HG03196 (cell line): Measurements from ENCODE around the gene BNC2.

ENCODE experiments used
- ATAC-seq: cut with Tn5 transposase; IDR thresholded peaks from one replicate; pipeline ENCODE4 v1.9.1; 2021; ENCODE audit not compliant: unreplicated experiment

The BNC2 gene

DNA sequence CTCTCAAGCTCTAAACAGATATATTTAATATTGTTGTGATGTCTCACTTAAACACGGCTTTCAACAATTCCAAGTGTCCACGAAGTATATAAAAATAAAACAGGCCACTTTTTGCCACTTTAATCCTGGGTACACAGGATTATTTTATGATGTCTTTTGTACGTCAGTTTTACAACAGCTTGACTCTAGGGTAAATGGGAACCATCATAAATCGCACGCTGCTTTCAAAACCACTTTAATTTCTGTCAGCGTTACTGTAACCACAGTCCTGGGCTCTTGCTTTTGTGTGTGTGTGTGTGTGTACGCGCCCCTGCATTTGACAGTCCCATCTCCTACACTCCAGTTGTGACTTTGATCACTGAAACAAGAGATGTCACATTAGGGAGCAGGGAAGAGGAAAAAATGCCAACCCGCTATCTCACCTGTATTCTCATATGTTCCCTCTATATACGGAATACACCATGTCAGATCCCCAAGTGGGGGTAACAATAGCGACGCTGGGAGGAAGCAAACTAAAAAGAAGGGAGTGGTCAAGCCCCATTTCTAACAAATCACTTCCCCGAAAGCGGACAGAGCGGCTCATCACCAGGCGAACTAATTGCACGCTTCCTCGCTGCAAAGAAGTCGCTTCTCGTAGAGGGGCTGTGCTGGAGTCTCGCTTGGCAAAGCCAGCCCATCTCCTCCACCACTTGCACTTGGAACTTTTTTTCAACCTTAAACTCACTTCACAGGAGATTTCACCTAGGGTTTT, 1.2 kb downstream of the BNC2 start:
- no peak for ATAC-seq

- ATAC-seq = no peak
These were observed 1.8 kb downstream of the BNC2 start for GRCh38 chr9:16868701-16869100.

DNA sequence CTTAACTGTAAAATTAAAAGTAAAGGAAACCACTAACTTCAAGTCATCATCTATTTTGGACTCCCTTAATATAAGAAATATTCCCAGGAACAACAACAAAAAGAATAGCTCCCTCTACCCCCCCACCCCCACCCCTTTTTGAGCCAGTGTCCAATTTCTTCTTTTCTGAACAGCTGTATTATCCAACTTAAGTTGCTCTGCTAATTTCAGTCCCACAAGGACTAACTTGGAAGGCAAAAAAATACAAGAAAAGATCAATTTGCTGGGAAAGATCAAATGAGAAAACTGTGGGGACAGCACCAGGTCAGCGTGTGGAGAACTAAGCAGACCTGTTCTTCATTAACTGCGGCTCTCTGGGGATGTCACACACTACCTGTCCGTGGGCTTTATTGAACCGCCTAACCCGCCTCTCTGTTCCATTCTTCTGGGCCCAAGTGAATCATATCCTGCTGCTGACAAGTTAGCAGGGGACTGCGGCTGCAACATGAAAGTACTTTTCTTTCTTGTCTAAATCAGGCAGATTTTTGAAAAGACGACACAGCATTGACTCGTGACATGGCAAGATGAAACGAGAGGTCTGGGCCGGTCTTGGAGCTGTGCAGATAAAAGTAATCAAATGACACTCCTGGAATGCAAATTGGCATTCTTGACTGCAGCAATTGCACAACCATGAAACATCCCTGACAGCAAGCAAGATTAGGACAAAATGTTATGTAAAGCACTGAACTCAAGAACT, 2.7 kb downstream of the BNC2 start:
- no peak for ATAC-seq

- no peak for ATAC-seq
These were observed 3.9 kb downstream of the BNC2 start for GRCh38 chr9:16866587-16866986.

GRCh38 chr9:16864649-16865434, 5.6 kb downstream of the BNC2 start:
- ATAC-seq = no peak

DNA sequence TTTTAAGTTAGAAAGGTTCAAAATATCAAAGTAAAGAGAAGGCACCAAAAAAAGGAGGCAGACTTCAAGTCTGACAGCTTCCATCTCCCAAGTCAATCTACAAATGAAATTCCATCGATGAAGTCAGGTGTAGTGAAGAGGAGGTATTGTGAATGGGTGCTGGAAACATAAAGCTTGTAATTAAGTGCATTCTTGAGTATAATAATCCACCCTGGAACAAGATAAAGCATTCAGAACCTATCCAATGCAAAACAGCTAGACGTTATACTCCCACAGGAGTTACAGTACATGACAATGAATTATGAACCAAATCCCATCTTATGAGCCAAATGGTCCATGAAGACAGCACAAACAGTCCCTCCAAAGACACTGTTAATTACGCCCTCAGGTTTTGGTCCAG, 22.3 kb downstream of the BNC2 start:
- no peak for ATAC-seq

- ATAC-seq = no peak
These were observed 23.5 kb downstream of the BNC2 start for GRCh38 chr9:16846986-16847385.

DNA sequence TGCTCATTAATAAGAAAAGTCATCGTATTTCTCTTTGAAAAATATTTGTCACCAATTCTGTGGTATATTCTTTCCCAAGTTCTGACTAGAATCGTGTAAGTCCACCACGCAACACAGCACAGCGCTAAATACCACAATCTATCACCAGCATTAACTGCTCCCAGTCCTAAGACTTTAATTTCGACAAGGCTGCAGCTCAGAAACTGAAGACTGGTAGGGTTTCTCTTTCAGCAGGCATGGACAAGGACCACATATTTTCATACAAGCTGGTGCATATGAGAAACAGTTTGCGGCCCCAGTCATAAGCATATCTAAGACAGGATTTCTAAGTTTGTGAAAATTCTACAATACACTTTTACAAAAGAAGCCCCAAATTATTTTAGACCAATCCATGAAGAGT, 24.1 kb downstream of the BNC2 start:
- no peak for ATAC-seq

GRCh38 chr9:16834817-16835216, 35.7 kb downstream of the BNC2 start:
- ATAC-seq = no peak

DNA sequence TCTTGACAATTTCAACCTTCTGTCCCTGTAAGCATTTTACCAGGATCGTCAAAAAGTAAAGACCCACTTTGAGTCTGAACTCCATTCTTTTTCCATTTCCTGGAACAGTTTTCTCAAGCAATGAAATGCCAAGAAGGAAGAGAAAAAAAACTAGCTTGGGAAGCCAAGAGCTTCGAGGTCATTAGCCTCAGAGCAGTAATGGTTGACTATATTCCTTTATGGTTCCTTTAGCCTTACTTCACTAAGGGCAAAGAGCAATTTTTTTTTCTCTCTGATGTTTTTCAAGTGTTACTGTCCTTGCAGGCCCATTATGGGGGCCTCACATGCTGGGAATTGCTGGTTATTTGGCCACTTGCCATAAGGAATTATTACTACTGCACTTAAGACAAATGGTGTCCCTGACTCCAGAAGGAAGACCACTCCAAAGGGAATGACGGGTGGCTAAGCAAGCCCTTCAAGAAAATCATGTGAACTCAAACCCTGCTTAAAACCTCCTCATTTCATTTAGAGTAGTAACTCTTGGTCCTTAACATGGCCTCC, 37.1 kb downstream of the BNC2 start:
- ATAC-seq = no peak

- ATAC-seq = no peak
These were observed 38.4 kb downstream of the BNC2 start for GRCh38 chr9:16832101-16832500.

DNA sequence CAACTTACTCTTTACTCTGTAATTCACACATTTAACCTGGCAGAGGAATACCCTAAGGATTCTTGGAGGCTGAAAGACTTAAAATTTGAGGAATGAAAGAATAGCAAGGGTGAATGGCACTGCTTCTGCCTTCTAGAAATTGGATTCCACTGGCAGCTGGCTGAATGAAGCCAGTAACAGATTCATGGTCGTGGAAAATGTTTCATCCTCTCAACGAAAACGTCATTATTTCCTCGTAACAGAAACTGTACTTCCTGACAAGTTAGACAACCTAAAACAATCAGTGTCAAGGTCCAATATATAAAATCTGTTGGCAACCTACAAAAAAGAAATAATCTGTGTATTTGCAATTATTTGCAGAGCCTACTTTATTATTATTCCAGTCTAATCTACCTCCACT, 39.7 kb downstream of the BNC2 start:
- no peak for ATAC-seq

DNA sequence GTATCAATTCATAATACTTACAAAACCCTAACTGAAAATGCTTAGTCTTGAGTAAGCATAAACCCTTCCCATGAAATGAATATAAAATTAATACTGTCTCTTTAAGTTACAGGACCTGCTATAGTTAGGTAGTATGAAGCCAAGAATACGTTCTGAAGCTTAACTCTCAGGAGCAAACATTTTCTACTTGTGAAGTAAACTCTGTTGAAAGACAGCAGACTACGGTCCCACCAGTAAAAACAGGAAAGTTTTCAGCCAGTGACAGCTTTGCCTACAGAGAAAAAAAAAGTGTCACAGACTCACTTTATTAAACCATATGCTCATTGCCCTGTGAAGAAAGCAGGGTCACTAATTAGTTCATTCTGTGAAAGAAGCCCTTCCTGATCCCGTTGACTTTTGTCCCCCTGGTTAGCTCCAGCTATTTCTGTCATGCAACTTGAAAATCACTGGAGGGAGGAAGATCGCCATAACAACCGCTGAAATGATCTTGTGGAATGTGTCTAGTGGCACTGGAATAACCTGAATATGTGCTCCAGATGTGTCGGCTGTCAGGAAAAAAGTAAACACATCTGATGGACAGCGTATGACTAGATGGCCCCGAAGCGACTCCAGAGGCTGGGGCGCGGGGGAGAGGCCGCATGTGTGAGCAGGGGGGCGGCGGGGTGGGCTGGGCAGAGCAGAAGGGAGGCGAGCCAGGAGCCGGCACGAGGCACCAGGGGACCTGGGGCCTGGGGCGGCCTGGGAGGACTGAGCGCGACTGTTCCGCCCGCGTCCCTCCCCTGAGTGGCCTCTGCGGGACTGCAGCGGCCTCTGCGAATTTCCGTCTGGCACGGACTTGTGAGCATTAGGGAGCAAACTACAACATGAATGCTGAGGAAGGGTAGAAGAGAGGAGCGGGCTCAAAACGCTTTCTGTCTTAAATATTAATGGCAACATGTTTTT, 41.9 kb downstream of the BNC2 start:
- ATAC-seq = no peak

DNA sequence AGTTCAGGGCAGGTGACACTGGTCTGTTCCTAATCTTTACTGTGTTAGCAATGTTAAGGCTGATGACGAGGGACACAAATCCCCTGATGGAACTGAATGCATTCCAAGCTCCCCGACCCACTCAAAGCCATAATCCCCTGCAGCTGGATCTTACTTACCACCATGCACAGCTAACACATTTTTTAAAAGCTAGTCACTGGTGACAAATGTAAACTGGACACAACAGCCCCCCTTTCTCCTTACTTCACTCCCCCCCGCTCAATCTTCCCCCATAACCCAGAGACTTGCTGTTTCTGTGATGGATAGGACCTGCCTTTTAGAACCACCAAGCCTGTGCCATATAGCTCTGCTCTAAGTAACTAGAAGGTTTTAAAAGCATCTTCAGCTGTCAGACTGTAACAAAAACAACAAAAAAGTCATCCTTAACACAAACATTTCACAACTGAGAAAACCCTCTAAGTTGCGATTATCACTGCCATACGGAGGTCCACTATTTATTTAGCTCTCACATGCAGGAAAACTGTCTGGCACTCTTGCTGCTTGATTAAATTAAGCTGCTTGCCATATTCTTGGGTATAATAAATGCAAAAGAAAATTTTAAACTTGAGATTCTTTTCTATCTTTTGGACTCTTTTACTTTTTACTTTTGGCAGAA, 44.4 kb downstream of the BNC2 start:
- no peak for ATAC-seq

GRCh38 chr9:16825331-16825725, 45.1 kb downstream of the BNC2 start:
- no peak for ATAC-seq

GRCh38 chr9:16824545-16825330, 45.7 kb downstream of the BNC2 start:
- ATAC-seq = no peak

DNA sequence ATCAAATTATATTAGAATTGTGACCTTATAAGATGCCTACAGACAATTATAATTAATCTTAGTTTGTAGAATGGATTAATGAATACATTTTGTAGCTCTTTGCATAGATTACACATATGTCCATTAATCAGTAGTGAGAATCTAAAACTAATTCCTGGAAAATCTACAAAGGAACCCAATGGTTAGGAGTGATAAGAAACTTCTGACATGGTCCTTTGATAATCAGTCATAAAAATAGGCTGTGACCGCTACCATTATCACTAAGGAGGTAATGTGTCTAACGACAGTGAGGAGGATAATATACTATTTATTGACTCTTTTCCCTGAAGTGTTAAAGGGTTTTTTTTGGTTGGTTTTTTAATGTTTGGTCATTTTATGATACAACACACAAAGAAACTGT, 46.6 kb downstream of the BNC2 start:
- no peak for ATAC-seq

DNA sequence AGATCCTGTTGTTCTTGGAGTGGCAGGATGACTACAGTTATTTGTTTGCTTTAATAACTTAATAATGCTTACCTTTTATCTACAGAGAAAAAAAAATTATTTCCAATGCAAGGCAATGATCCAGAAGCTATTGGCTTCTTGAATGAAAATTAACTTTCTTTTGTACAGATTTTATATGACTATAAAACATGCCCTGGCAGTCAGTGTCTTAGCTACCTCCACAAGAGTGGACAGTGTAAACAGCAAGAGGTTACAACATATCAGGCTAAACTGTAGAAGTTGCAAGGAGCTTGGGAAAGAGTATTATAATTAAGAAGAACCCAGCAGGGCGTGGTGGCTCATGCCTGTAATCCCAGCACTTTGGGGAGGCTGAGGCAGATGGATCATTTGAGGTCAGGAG, 49.1 kb downstream of the BNC2 start:
- no peak for ATAC-seq

DNA sequence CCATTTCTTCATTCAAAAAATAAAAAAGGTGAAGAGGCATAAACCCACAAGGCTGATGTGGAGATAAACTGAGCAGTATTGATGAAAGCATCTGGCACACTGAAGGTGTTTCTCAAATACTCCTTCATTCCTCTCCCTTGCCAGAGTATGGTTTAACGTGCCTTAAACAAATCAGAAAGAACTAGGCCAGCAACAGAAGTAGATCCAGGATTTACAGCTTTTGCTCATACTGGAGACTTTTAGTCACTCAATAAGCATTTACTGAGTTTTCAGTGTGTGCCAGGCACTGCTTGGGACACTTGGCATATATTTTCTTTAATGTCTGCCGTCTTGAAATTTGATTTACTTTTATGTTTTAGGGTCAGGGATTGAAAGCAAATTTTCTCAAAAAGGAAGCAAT, 53.0 kb downstream of the BNC2 start:
- no peak for ATAC-seq
